ENCODE data around the gene IL17RB. TPM values are rescaled to one million over a fixed set of nuclear protein-coding genes. Genes with fewer than 3 reads are reported as not detected.

IL17RB gene
- total and polyA plus RNA-seq, 3 experiments from 2014 or later: 0.98 to 2.1 (median 1.2) TPM

DNA sequence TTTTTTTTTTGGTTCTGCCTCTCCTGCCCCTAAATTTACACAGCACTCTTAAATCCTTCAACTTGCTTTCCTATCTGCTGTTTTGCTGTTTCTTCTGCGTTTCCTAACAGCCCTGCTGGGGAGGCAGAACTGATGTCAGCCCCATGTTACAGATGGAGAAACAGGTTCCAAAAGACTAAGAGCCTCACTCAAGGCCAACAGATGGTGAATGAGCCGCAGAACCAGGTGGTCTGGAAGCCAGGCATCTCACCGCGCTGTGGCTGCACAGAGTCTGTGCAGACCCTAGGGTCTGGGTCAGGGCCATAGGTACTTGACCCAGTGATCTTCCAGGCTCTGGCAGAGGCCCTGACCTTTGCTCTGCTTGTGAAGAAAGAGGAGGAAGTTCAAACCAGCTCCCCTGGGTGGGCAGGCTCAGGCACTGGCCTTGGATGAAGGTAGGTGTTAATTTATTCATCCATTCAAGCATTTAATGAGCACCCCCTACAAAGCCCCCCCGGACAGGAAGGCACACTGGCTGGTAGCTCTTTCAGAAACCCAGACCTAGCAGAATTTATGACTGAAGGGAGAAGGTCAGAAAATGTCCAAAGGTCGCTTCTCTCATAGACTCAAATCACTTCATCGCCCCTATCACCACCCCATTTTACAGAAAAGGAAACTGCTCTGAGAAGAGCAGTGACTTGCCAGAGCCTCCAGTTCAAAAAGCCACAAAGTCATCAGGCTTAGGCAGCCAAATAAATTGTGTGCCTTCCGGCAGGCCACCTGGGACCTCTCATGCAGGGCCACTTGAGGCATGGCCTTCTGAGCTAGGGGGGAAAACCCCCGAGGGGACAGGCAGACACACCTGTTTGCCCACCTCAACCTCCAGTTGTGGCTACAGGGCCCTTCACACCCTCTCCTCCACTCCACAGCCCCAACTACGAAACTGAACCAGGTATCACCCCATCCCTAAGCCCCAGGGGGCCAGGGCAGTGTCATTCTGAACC lies 2.9 kb upstream of the IL17RB start:
- ChIA-PET CTCF (no interaction called here), POLR2A (no interaction called here)
- no peaks in the 10 kb centered on the region for H3K36me3 ChIP-seq (ENCODE audit: insufficient read depth, low read length)
- H3K9me3 ChIP-seq (ENCODE audit: low read length): no peaks in the 10 kb centered on the region
- peaks cover 29 to 54% of the 10 kb centered on the region in 2 donors for H3K27me3 Mint-ChIP-seq
- no peaks in the 10 kb centered on the region for H3K9me3 Mint-ChIP-seq
- DNase-seq: no peak
- H3K4me1 ChIP-seq (ENCODE audit: insufficient read depth, low read length): no peaks in the 10 kb centered on the region
- H3K4me1 Mint-ChIP-seq: peaks cover 8 to 17% (median 9%) of the 10 kb centered on the region in 3 donors
- peak overlapping the region in 1 of 8 donors; percentile 63 for H3K27ac Mint-ChIP-seq
- H3K4me3 Mint-ChIP-seq: no peak overlapping the region
- H3K4me3 ChIP-seq (ENCODE audit: low read length): no peak overlapping the region
- H3K27me3 ChIP-seq (ENCODE audit: insufficient read depth, low read length, poor library complexity, severe bottlenecking): peaks cover 14% of the 10 kb centered on the region
- no peak overlapping the region for H3K27ac ChIP-seq (ENCODE audit: low read depth, low read length)
- no peaks in the 10 kb centered on the region for H3K36me3 Mint-ChIP-seq

- peak overlapping the region in 4 of 7 donors; percentile 54 to 86 (median 60) for H3K4me3 Mint-ChIP-seq
- POLR2A ChIA-PET: no interaction called here
- peaks cover 31 to 56% of the 10 kb centered on the region in 2 donors for H3K27me3 Mint-ChIP-seq
- no peaks in the 10 kb centered on the region for H3K36me3 Mint-ChIP-seq
- H3K27ac Mint-ChIP-seq: peak overlapping the region in 1 of 8 donors; percentile 63
- H3K9me3 Mint-ChIP-seq: no peaks in the 10 kb centered on the region
- Histone ChIP-seq H3K36me3 (ENCODE audit: insufficient read depth, low read length) (no peaks in the 10 kb centered on the region), H3K4me1 (ENCODE audit: insufficient read depth, low read length) (no peaks in the 10 kb centered on the region), H3K27ac (ENCODE audit: low read depth, low read length) (no peak overlapping the region), H3K9me3 (ENCODE audit: low read length) (no peaks in the 10 kb centered on the region), H3K27me3 (ENCODE audit: insufficient read depth, low read length, poor library complexity, severe bottlenecking) (peaks cover 14% of the 10 kb centered on the region), H3K4me3 (ENCODE audit: low read length) (no peak overlapping the region)
- DNase-seq: no peak
- CTCF ChIA-PET: no interaction called here
- H3K4me1 Mint-ChIP-seq: peaks cover 8 to 17% (median 9%) of the 10 kb centered on the region in 3 donors
These were observed 1.9 kb upstream of the IL17RB start for GRCh38 chr3:53844262-53845102.

GRCh38 chr3:53845103-53845880 lies 1.1 kb upstream of the IL17RB start:
- Mint-ChIP-seq H3K27me3 (peaks cover 31 to 62% of the 10 kb centered on the region in 2 donors), H3K4me1 (peaks cover 8 to 17% (median 9%) of the 10 kb centered on the region in 3 donors), H3K36me3 (no peaks in the 10 kb centered on the region), H3K4me3 (peak overlapping the region; percentile 47 to 86 (median 62)), H3K27ac (peak overlapping the region in 1 of 8 donors; percentile 63), H3K9me3 (no peaks in the 10 kb centered on the region)
- DNase-seq: no peak
- Histone ChIP-seq H3K27ac (ENCODE audit: low read depth, low read length) (no peak overlapping the region), H3K4me1 (ENCODE audit: insufficient read depth, low read length) (no peaks in the 10 kb centered on the region), H3K4me3 (ENCODE audit: low read length) (no peak overlapping the region), H3K27me3 (ENCODE audit: insufficient read depth, low read length, poor library complexity, severe bottlenecking) (peaks cover 14% of the 10 kb centered on the region), H3K36me3 (ENCODE audit: insufficient read depth, low read length) (no peaks in the 10 kb centered on the region), H3K9me3 (ENCODE audit: low read length) (no peaks in the 10 kb centered on the region)
- ChIA-PET POLR2A (no interaction called here), CTCF (no interaction called here)

GRCh38 chr3:53845881-53846133 lies 561 bp upstream of the IL17RB start:
- DNase-seq: no peak
- ChIA-PET POLR2A (no interaction called here), CTCF (no interaction called here)
- Histone ChIP-seq H3K9me3 (ENCODE audit: low read length) (no peaks in the 10 kb centered on the region), H3K36me3 (ENCODE audit: insufficient read depth, low read length) (no peaks in the 10 kb centered on the region), H3K27me3 (ENCODE audit: insufficient read depth, low read length, poor library complexity, severe bottlenecking) (peaks cover 14% of the 10 kb centered on the region), H3K4me1 (ENCODE audit: insufficient read depth, low read length) (no peaks in the 10 kb centered on the region), H3K4me3 (ENCODE audit: low read length) (no peak overlapping the region), H3K27ac (ENCODE audit: low read depth, low read length) (no peak overlapping the region)
- Mint-ChIP-seq H3K27ac (no peak overlapping the region), H3K36me3 (no peaks in the 10 kb centered on the region), H3K9me3 (no peaks in the 10 kb centered on the region), H3K4me3 (peak overlapping the region in 3 of 7 donors; percentile 31 to 66 (median 35)), H3K4me1 (peaks cover 8 to 17% (median 9%) of the 10 kb centered on the region in 3 donors), H3K27me3 (peaks cover 31 to 63% of the 10 kb centered on the region in 2 donors)

- H3K36me3 Mint-ChIP-seq: no peaks in the 10 kb centered on the region
- H3K4me1 Mint-ChIP-seq: peaks cover 8 to 17% (median 9%) of the 10 kb centered on the region in 3 donors
- H3K27ac Mint-ChIP-seq: no peak overlapping the region
- Histone ChIP-seq H3K27me3 (ENCODE audit: insufficient read depth, low read length, poor library complexity, severe bottlenecking) (peaks cover 14% of the 10 kb centered on the region), H3K4me3 (ENCODE audit: low read length) (no peak overlapping the region), H3K36me3 (ENCODE audit: insufficient read depth, low read length) (no peaks in the 10 kb centered on the region), H3K4me1 (ENCODE audit: insufficient read depth, low read length) (no peaks in the 10 kb centered on the region), H3K9me3 (ENCODE audit: low read length) (no peaks in the 10 kb centered on the region), H3K27ac (ENCODE audit: low read depth, low read length) (no peak overlapping the region)
- DNase-seq: no peak
- CTCF ChIA-PET: no interaction called here
- POLR2A ChIA-PET: no interaction called here
- peak overlapping the region; percentile 36 to 68 (median 54) for H3K4me3 Mint-ChIP-seq
- no peaks in the 10 kb centered on the region for H3K9me3 Mint-ChIP-seq
- peaks cover 34 to 73% of the 10 kb centered on the region in 2 donors for H3K27me3 Mint-ChIP-seq
These were observed 435 bp downstream of the IL17RB start for GRCh38 chr3:53846851-53847155.

DNA sequence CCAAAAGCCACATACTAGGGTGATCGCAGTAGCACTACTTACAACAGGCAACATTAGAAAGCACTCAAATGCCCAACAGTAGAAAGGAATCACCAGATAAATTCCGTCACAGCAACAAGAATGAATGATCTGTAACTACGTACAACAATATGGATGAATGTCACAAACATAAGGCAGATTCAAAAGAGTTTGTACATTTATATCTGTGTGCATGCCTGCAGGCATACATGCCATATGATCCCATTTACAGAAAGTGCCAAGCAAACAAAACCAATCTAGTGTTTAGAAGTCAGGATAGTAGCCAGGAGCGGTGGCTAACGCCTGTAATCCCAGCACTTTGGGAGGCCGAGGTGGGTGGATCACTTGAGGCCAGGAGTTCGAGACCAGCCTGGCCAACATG lies 3.5 kb downstream of the IL17RB start:
- Histone ChIP-seq H3K36me3 (ENCODE audit: insufficient read depth, low read length) (no peaks in the 10 kb centered on the region), H3K4me3 (ENCODE audit: low read length) (no peak overlapping the region), H3K4me1 (ENCODE audit: insufficient read depth, low read length) (no peaks in the 10 kb centered on the region), H3K27me3 (ENCODE audit: insufficient read depth, low read length, poor library complexity, severe bottlenecking) (peaks cover 7% of the 10 kb centered on the region), H3K9me3 (ENCODE audit: low read length) (no peaks in the 10 kb centered on the region), H3K27ac (ENCODE audit: low read depth, low read length) (no peak overlapping the region)
- DNase-seq: no peak
- CTCF ChIA-PET: no interaction called here
- POLR2A ChIA-PET: no interaction called here
- peaks cover 20 to 53% of the 10 kb centered on the region in 2 donors for H3K27me3 Mint-ChIP-seq
- H3K36me3 Mint-ChIP-seq: no peaks in the 10 kb centered on the region
- peaks cover 8 to 14% (median 9%) of the 10 kb centered on the region in 3 donors for H3K4me1 Mint-ChIP-seq
- no peak overlapping the region for H3K4me3 Mint-ChIP-seq
- no peak overlapping the region for H3K27ac Mint-ChIP-seq
- H3K9me3 Mint-ChIP-seq: no peaks in the 10 kb centered on the region

GRCh38 chr3:53850895-53851294 lies 4.5 kb downstream of the IL17RB start:
- Mint-ChIP-seq H3K9me3 (no peaks in the 10 kb centered on the region), H3K36me3 (no peaks in the 10 kb centered on the region), H3K4me1 (peaks cover 7 to 8% (median 8%) of the 10 kb centered on the region in 3 donors), H3K4me3 (no peak overlapping the region), H3K27me3 (peaks cover 13 to 47% of the 10 kb centered on the region in 2 donors), H3K27ac (no peak overlapping the region)
- Histone ChIP-seq H3K9me3 (ENCODE audit: low read length) (no peaks in the 10 kb centered on the region), H3K4me3 (ENCODE audit: low read length) (no peak overlapping the region), H3K4me1 (ENCODE audit: insufficient read depth, low read length) (no peaks in the 10 kb centered on the region), H3K36me3 (ENCODE audit: insufficient read depth, low read length) (no peaks in the 10 kb centered on the region), H3K27ac (ENCODE audit: low read depth, low read length) (no peak overlapping the region), H3K27me3 (ENCODE audit: insufficient read depth, low read length, poor library complexity, severe bottlenecking) (no peaks in the 10 kb centered on the region)
- CTCF ChIA-PET: no interaction called here
- POLR2A ChIA-PET: no interaction called here
- no peak for DNase-seq

Measured in CD8-positive, alpha-beta memory T cell (primary cell).